ENCODE measurements around the gene NLN.

GRCh38 chr5:65833780-65834179, 111.8 kb downstream of the NLN start:
- TF ChIP-seq CTCF (IDR thresholded peaks at IDR 0.05): no peak
- TF ChIP-seq EZH2 (IDR thresholded peaks at IDR 0.05; ENCODE audit: borderline replicate concordance, insufficient read depth, low read depth, low read length, poor library complexity, severe bottlenecking): no peak

Measured in B cell (primary cell).